KG1 (cell line): Measurements from ENCODE around the gene TIMP3.

Experiments used
- DNase-seq: peaks from one replicate; lab custom pipeline; 2025; lab: John Stamatoyannopoulos, UW

TIMP3 gene

GRCh38 chr22:32830473-32830872 lies 29.0 kb downstream of the TIMP3 start:
- no peak for DNase-seq

- DNase-seq: no peak
These were observed 29.5 kb downstream of the TIMP3 start for GRCh38 chr22:32830957-32831356.

DNA sequence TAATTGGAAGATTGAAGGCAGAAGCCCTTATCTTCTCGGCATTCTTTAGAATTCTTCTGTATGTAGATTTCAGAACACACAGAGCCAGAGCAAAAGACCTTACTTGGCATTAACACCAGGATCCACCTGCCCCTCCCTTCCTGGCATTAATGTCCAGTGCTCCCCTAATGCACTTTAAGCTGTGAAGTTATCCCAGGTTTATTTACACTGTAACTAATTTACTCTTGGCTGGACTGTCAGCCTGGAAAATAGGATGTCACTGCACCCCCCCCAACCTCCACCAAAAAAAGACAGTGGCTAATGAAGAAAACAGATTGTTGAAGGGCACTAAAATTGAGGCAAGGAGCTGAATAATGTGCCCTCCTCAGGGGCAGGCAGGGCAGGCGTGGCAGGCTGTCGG lies 30.1 kb downstream of the TIMP3 start:
- DNase-seq: no peak

GRCh38 chr22:32832174-32832573 lies 30.7 kb downstream of the TIMP3 start:
- DNase-seq: no peak

- no peak for DNase-seq
These were observed 35.0 kb downstream of the TIMP3 start for GRCh38 chr22:32836280-32837123.

DNA sequence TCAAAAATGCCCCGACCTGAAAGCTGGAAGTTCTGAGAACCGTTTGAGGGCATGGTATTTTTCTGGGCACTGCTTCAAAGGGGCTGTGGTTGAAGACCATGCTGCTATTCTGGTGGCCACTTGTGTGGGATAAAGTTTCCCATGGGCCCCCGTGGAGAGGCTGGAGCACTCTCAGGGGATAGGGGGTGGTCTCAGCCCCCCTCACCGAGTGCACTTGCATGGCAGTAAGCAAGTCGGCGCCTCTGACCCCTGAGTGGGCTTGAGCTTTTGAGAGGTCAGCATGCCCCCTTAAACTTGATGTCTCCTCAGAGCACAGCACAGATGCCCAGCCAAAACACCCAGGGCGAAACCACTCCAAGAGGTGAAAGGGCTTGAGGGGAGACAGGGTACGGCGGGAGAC lies 35.6 kb downstream of the TIMP3 start:
- DNase-seq: no peak

DNA sequence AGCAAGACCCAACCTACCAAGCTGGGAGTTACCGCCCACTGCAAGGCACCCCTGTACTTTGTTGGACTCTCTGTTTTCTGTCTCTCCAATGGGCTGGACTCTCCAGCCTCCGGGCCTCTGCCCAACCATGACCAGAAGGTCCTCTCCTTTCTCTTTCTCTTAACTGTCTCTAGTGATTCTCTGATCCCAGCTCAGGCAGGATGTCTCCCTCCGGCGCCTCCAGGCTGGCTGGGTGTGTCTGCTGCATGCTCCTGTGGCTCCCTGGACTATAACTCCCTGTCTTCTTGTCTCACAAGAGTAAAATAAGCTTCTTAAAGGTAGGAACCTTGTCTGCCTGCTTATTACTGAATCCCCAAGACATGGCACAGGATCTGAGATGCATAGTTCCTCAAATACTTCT lies 36.3 kb downstream of the TIMP3 start:
- DNase-seq: no peak

DNA sequence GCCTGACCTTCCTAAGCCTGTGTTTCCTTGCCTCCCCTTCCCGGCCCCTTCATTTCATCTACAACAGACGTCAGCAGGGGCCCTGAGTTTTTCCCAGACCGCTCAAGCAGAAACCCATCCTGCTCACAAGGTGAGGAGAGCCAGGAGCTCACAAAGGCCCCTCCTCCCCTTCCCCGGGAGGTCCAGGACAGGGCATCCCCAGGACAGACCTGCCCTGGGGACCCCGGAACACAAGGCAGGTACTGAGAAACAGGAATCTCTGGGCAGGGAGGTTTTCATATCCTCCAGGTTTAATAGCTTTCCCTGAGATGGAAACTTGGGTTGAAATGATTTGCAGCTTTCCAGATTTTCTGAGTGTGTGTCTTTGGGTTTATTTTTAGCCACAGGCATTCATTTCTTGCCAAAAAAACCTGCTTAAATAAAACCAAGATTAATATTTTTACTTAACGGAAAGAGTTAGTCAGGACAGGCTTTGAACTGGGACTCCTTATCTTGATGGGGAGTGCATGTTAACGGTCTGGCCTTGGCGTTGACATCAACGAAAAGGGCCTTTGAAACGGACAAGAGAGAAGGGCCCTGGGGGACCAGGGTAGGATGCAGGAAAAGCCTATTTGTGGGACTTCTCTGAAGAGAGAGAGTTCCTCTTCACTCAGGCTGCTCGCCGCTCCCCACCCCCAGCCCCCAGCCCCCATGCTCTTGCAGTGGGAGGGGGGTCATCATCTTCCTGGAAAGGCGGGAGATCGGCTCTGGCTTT lies 38.5 kb downstream of the TIMP3 start:
- DNase-seq: no peak

- no peak for DNase-seq
These were observed 39.7 kb downstream of the TIMP3 start for GRCh38 chr22:32841175-32841574.

DNA sequence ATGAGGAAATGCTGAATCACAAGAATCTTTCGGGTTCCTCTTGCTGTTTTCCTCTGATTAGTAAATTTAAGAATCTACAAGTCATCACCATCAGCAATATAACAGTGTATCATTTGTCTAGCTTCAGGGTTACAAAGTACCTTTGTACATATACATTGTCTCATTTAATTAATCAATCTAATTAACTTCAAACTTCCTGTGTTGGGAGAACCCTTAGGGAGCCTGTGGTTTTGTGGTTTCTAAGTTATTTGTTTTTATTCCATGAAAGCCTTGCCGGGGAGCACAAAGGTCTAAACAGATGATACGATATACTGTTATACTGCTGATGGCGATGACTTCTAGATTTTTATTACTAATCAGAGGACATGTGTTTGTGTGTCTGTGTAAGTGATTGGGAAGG lies 41.0 kb downstream of the TIMP3 start:
- DNase-seq: no peak

- no peak for DNase-seq
These were observed 41.8 kb downstream of the TIMP3 start for GRCh38 chr22:32843300-32843699.

GRCh38 chr22:32844251-32844650 lies 42.7 kb downstream of the TIMP3 start:
- DNase-seq: no peak

DNA sequence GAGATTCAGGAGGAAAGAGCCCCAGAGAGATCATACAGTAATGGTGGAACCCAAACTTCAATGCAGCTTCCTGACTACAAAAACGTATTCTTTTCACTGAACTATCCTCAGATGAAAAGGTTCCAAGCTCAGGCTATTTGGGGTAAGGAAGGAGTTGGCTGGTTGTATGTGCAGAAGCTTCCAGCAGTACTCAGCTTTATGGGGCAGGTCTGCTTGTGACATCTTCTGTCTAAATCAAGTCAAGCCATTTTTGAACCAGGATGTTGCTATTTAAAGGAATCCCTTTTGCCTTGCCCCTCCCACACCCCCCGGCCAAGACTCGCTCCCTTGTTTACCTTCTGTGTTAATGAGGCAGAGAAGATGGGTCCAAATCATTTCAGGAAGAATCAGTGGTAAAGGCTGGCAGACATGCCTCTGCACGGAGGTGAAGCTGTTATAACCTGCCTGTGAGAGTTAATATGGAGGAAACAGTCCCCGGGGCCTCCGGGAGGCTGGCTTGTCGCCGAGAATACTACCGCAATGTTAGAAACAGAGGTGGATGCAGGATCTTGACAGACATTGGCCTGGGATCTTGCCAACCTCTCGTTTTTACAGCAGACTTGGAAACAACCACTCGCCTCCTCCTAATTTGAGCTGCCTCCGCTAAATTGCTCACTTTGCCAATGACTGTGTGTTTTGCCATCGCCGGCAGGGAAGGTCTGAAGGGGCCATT lies 45.4 kb downstream of the TIMP3 start:
- no peak for DNase-seq

DNA sequence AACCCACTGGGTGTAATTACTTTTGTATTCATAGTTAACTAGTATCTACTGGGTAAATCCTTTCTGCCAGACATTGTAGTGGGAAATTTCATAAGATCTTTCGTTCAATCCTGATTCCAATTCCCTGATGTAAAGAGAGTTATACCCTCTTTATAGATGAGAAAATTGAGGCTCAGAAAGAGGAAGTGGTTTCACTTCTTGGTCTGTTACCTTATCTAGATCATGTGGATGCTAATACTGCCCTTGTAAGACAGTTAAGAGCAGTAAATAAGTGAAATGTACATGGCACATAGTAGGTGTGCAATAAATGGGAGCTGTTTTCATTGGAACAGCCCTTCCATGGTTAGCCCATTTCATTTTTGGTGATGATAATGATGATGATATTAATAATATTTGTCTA lies 46.7 kb downstream of the TIMP3 start:
- DNase-seq: no peak

DNA sequence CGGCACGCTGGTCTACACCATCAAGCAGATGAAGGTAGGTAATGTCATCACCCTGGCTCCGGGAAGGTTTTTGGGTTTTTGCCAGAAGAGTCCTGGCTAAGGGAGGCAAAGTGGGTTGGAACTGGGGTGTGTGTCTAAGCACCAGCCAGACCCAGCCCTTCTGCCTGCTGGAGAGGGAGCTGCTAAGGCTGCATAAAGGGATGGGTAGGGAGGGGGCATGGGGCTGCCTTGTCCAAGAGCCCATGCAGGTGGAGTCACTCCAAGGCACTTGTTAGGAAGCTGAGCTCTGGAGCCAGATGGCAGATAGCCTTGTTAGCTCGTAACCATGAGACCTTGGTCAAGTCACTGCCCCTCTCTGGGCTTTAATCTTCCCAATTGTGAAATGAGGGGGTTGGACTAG lies 48.0 kb downstream of the TIMP3 start:
- DNase-seq: no peak

GRCh38 chr22:32850157-32850556 lies 48.7 kb downstream of the TIMP3 start:
- DNase-seq: no peak

DNA sequence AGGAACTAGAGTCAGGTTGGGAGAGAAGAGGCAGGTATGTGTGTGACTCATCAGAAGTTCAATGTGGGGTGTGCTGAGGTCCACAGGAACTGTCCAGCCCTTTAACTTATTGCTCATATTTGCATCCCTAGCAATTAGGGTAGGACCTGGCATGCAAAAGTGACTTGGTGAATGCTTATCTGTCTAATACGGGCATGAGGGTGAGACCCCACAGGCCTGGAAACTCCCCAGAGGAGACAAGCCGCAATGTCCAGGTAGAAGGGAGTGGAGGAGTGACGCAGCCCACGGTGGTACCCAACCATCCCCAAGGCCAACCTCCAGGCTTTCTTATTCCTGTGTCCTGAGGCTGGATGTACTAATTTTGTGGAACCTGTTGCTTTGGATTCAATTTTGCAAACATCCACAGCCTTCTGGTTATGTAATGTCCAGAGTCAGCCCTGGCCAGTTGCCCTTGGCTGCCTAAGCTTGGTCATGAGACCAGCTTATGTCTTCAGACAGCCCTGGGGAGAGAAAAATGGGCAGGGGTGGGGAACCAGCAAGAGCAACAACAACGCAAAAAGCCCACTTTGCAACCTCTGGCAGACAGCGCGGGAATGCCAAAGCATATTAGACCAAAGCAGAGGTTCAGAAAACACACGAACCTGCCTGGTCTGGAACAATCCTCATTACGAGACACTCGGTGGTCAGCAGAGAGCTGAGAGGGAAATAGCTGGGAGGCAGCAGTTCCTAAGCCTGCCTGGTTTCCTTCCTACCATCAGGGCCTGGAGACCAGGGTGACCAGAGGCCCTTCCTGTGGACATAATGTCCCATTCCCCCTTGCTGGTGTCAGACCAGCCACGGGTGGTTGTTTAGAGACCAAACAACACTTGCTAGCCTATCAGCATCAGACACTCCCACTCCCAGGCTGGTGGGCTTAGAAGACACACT lies 49.3 kb downstream of the TIMP3 start:
- no peak for DNase-seq

DNA sequence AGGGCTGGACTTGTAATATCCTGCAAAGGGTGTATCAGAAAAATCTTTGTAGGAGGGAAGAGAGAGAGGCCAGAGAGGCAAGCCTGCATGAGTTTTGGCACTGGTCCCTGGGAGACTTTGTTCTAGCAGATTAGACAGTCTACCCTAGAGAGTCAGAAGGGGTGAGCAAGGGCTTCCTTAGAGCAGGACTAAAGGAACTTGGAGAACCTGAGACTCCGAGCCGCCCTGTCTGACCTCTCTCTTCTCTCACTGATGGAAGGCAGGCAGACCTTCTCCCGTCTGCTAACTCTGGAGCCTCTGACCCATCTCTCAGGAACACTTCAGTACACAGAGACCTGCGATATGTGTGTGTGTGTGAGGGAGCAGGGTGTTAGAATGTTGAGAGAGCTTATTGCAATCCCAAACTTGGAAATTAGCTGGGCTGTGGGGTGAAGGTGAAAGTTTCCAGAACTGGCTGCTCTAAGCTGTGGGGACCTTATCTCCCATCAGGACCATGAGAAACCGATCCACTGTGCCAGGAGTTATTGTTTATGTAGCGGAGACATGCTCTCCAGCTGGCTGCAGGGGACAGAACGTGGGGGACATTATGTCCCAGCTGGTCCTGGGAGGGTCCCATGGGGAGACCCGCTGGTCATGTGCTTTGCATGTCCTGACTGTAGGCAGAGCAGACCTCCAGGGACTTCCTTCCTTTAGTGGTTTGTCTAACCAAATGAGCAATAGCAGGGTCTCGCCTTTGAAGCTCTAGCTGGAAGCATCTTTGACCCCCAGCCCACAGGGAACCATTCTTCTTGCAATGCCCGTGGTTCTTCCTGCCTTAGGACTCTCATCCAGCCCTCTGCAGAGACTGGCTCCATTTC lies 51.1 kb downstream of the TIMP3 start:
- DNase-seq: no peak

GRCh38 chr22:32853662-32854061 lies 52.2 kb downstream of the TIMP3 start:
- no peak for DNase-seq

- DNase-seq: no peak
These were observed 52.9 kb downstream of the TIMP3 start for GRCh38 chr22:32854351-32854804.
